ENCODE measurements around the gene GALNT18.
"Not testable (repeated sequence)": the region's sequence is repeated elsewhere in the genome, so short reads cannot be mapped to it uniquely, and the experiment has no call there.

The GALNT18 gene

DNA sequence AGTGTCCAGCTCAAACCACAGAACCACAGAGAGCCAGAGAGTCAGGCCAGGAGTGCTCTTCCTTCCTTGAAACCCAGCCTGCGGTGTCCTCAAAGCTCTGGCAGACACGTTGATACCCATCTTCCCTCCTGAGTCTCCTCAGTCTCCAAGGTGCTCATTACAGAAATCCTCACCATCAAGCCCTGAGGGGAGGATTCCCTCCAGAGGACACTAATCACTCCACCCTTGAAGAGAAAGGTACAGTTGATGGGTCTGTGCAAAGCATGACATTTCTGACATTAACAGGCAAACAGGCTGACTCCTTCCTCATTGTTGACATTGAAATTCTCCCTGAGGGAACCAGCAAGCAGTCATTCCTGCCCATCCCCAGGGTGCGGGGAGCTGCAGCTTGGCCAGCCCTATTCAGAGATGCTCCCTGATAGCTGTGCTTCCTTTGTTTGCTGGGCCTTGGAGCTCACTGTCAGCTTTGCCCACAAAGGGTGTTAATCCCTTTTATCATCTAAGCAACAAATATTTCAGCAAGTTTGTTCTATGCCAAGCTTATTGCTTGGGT, 167.1 kb downstream of the GALNT18 start:
- no peak for DNase-seq

DNA sequence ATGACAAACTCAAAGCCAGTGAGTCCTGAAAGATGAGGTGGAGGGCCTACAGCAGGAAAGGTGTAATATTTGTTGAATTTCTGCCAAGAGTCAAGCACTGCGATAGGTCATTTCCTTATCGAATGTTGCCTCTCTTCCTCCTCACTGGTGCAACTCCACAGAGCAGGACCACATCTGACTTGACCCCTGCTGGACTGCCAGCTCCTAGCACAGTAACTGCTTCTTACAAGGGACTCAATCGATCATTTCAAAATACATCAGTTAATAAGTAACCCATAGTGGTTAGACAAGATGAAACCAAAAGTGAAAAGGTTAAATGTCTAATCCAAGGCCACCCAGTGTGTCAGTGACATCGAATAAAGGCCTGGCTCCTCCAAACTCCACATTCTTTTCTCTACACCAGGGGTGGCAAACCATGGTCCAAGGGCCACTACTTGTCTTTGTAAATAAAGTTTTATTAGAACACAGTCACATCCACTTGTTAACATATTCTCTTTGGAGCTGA, 170.3 kb downstream of the GALNT18 start:
- no peak for DNase-seq

- no peak for DNase-seq
Measured at GRCh38 chr11:11450744-11451362, 171.0 kb downstream of the GALNT18 start.

GRCh38 chr11:11449327-11449726, 172.5 kb downstream of the GALNT18 start:
- no peak for DNase-seq

DNA sequence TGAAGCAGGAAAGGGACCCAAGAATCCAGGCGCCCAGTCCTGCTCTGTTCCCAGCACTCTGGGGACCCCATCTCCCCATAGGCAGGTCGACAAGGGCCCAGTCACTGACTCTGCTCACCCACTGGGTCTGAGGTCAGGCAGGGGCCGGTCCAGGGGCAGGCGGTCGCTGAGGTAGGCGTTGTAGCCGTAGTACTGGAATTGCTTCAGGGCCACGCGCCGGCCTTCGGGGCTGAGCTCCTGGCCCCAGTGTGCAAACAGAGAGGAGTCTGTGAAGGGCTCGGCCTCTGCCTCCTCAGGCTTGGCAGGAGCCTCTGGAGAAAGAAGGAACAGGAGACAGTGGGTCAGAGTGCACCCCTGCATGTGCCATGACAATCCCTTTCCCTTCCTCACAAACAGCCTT, 173.2 kb downstream of the GALNT18 start:
- no peak for DNase-seq

DNA sequence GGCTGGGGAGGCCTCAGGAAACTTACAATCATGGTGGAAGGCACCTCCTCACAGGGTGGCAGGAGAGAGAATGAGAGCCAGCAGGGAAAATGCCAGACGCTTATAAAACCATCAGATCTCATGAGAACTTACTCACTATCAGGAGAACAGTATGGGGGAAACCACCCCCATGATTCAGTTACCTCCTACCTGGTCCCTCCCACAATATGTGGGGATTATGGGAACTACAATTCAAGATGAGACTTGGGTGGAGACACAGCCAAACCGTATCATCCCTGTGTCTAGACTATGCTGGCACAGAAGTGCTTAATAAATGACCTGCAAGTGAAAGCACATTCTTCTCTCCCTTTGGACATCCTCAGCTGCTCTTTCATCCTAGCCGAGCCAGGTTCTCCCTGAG, 174.2 kb downstream of the GALNT18 start:
- not testable (repeated sequence) for DNase-seq

DNA sequence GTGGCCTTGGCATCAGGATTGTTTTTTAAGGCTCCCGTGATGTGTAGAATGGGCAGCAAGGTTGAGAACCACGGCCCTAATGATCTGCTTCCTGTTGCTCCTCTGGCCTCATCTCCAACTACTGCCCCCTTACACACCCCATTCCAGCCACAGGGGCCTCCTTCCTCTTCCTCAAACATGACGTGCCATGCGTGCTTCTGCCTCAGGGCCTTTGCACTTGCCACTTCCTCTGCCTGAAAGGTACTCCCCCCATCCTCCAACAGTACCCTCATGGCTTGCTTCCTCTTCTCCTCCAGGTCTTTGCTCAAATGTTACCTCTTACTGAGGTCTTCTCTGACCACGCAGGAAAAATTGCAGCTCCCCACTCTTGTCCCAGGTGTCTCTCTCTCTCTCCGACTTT, 174.8 kb downstream of the GALNT18 start:
- DNase-seq = no peak

DNA sequence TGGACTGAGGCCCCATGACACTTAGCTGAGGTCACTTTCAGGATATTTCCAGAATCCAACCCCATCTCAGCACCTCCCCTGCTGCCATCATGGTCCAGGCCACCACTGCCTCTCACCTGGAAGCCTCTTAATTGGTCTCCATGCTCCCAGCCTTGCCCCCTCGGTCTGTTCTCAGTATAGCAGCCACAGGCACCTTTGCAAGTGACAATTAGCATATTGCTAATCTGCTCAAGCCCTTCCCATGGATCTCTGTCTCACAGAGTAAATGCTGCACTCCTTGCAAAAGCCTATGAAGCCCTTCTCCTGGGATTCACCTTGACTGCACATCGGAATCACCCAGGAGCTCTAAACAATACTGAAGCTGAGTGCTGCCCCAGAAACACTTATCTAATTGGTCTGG, 175.2 kb downstream of the GALNT18 start:
- no peak for DNase-seq

GRCh38 chr11:11445441-11446185, 176.2 kb downstream of the GALNT18 start:
- no peak for DNase-seq

DNA sequence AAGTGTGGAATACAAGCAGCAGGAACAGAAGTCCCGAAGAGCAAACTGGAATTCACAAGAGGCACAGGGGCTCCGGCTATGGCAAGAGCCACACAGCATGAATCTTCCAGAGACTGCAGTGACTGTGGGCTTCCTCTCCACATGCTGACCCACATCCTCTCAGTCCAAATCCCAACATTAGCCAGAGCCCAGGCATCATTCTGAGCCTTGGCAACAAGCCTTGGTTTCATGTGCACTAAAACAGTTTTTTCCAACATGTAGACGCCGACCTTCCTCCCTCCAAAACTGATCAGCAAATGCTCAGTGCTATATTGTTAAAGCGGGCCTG, 177.0 kb downstream of the GALNT18 start:
- no peak for DNase-seq

DNA sequence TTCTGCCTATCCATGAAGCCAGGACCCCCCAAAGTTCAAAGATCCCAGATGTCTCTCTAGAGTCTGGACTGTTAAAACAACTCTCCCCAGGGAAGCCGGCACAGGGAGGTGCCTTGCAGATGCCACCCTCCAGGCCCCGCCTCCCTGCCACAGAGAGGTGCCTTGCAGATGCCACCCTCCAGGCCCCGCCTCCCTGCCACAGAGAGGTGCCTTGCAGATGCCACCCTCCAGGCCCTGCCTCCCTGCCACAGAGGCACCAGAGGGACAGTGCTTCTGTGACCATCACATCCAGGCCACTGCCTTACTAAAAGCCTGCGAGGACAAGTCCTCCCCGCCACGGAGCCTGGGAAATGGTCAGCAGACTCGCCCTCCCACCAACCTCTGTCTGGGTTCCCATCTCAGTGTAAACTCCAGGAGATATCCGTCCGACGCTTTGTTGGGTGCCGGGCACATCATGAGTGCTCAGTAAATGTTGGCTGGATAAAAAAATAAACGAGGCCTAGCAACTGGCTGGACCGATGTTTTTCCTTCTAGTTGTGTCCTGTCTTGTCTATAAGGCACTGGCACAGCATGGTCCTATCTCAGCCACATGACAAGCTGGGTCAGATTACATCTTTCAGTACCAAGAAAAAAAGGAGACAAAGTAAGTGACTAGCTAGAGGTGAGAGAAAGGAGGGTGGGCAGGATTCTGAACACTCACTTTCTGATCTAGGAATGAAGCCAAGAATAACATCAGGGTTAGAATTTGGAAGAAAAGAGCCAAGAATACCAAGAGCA, 177.6 kb downstream of the GALNT18 start:
- DNase-seq = no peak

DNA sequence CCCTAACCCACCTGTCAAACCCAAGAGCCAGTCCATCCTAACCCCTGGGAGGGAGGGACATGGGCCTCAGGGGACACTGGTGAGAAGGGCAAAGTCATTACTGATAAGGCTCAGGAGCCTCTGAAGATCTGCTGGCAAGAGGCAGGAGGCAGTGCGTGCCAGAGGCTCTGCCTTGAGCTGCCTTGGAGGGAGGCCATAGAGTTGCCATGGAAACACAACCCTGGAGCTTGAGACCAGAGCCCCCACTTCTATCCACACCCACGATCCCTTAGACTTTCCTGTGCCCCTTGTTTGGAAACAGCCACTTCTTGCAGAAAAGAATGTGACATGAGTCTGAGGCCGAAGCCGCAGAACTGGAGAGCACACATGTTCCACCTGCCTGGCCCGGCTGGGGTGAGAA, 179.0 kb downstream of the GALNT18 start:
- DNase-seq = no peak

GRCh38 chr11:11441516-11441915, 180.3 kb downstream of the GALNT18 start:
- DNase-seq = no peak

DNA sequence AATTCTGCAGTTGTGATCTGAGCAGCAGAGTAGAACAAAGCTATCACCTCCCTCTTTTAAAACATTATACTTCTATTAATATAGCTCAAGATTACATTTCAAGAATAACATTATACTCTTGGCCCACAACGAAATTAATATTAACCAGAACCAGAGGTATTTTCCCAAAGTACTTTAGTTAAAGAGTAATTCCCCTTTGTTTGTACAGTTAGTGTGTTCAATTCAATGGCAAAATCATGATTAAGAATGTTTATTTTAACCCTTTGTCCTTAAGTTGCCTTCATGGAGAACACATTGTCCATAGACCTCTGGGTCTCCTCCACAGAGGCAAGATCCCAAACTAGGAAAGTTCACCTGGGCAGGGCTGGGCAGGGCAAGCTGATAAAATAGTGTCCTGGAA, 180.7 kb downstream of the GALNT18 start:
- DNase-seq = no peak

- DNase-seq = no peak
Measured at GRCh38 chr11:11440144-11440543, 181.7 kb downstream of the GALNT18 start.

DNA sequence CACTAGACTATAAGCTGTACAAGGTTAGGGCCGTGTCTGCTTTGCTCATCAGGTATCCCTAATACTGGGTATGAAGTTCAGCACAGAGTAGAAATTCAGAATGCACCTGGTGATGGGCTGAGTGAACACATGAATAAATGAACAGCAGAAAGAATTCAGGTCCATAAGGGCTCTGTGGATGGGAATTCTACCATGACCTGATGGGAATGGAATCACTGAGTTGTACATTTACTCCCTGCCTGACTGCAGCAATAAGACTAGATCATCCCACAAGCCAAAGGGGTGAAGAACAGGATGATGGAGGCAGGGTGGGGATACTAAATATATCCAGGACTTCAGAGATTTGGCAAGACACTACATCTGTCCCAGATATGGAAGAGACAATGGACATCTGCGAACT, 182.2 kb downstream of the GALNT18 start:
- DNase-seq = no peak

DNA sequence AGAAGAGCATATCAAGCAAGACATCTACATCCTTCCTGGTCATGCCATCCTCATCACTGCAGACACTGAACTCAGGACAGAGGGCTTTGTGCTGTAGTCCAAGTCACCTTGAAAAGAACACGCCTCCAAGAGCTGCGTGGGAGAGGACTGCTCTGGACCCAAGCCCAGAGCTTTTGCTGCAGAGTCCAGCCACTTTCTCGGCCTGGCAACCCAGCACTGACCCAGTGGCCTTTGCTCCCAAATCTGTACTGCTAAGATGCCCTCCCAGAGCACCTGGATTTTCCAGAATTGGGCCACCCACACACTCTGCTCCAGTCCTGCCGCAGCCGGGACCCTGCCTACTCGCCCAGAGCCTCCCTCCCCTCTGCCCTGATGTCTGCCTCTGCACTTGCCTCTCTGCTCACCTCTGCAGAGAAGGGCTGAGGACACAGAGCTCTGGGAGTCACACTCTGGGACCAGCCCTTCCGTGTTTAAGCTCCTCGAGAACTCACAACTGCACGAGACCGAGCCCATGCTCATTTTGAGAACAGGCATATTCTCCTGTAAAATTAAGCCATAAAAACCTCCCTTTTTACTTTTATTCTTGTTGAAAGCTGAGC, 185.0 kb downstream of the GALNT18 start:
- no peak for DNase-seq

DNA sequence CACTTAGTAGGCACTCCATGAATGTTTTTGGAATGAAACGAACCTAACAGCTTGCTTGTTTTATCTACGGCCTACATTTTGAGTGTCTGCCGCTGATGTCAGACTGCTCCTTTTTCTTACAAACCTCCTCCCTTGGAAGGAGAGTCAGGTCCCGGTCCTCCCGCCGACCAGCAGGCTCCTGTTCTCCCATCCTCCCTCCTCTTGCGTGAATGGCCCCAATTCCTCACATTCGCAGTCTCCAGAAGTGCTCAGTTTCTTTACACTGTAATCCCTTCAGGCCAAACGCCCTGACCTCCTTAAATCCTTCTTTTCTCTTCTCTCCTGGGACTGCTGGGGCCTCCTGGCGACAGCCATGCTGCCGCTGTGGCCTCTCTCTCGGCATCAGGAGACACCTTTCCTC, 186.2 kb downstream of the GALNT18 start:
- no peak for DNase-seq

GRCh38 chr11:11433960-11434359, 187.8 kb downstream of the GALNT18 start:
- DNase-seq = no peak

- no peak for DNase-seq
Measured at GRCh38 chr11:11432621-11433319, 189.0 kb downstream of the GALNT18 start.

DNA sequence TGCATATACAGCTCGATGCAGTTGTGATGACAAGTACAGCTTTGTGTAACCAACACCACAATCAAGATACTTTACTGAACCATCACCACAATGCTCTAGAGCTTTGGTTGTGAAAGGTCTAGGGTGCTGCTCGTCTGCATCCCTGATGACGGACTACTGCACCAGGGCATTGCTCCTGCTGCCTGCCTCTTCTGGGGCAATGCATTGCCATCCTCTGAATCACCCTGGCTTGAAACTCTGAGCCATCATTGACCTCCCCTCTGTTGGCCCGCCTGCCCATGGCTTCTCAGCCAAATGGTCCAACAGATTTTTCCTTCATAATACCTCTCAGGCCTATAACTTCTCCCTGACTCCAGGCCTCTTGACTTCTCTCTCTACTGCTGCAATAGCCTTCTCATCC, 191.4 kb downstream of the GALNT18 start:
- DNase-seq = no peak

DNA sequence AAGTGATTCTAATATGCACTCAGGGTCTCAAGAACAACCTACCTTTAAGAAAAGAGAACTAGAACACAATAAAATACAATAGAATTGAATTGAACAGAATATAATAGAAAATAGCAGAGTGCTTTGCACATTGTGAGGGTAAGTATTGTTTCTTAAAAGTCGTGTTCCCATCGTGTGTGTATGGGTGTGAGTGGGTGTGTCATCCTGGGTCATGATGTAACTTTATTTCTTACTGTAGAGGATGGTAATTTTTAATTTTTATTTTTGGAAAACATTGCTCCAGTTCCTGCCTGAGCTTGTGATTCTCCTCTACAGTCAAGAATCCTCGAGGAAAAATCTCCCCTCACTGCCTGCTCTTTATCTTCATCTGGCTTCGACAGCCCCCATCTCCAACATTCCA, 193.1 kb downstream of the GALNT18 start:
- DNase-seq = no peak

DNA sequence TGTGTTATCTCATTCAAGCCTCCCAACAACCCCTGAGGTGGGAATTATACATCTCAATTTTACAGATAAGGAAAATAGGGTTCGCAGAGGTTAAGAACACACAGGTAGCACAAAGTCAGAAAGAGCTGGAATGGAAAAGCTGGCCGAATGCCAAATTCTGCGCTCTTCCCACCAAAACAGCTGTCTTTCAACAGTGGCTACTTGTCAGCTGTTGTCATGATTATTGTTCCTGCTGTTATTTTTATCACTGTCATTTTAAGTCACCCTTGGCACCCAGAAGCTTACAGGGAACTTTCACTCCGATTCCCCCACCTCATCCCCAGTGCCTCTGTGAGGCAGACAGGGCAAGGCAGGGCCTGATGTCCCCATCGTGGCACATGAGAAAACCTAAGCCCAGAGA, 194.3 kb downstream of the GALNT18 start:
- DNase-seq = no peak
